22Rv1 (cell line): ENCODE data around the gene ERP27.

Experiments used
- ZFX ChIP-seq: fragments of 450-650 bp; IDR thresholded peaks from 2 replicates; pipeline ENCODE4 v1.6.1; 2017; ENCODE audit warnings: antibody characterized with exemption, borderline replicate concordance
- TF ChIP-seq, protein P1 (sequence below): fragments of 450-650 bp; IDR thresholded peaks from 2 replicates; pipeline ENCODE4 v1.5.1; 2017; ENCODE audit warnings: mild to moderate bottlenecking

DNA sequence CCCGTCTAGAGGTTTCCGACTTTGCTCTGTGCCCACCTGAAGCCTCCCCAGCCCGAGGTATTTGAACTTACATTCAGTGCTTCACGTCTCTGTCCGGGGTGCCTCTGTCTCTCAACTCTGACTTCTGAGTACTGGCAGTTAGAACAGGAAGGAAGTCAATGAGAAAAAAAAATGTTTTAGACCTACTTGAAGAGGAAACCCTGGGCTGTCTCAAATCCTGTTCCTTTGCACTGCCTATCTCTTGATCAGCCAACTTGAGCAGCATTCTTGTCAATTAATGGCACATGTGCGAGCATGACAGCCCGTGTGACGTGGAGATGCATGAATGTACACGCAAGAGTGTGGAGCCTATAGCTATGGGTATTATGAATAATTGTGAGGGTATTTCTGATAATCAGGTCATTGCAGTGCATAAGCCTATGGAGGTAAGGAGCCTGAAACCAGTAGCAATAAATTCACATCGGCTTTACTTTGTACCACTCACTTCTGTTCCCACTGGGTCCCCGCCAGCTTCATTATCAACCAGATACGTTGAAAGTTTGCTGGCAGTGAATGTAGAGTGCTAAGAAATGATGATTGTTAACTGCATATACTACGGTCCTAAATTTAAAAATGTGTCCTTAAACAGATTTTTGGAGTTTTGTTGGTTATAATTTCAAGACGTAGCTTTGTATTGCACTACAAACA, 23.3 kb upstream of the ERP27 start, which contains the start of gene ARHGDIB:
- TF ChIP-seq, protein P1, sequence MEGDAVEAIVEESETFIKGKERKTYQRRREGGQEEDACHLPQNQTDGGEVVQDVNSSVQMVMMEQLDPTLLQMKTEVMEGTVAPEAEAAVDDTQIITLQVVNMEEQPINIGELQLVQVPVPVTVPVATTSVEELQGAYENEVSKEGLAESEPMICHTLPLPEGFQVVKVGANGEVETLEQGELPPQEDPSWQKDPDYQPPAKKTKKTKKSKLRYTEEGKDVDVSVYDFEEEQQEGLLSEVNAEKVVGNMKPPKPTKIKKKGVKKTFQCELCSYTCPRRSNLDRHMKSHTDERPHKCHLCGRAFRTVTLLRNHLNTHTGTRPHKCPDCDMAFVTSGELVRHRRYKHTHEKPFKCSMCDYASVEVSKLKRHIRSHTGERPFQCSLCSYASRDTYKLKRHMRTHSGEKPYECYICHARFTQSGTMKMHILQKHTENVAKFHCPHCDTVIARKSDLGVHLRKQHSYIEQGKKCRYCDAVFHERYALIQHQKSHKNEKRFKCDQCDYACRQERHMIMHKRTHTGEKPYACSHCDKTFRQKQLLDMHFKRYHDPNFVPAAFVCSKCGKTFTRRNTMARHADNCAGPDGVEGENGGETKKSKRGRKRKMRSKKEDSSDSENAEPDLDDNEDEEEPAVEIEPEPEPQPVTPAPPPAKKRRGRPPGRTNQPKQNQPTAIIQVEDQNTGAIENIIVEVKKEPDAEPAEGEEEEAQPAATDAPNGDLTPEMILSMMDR, result no peak
- TF ChIP-seq ZFX, result no peak
